Glomerular endothelial cell (primary cell): Measurements from ENCODE around the gene SNIP1. TPM values are rescaled to one million over a fixed set of nuclear protein-coding genes. Genes with fewer than 3 reads are reported as not detected.

Source experiments
- total RNA-seq: library from RNA; depleted of rRNA; stranded (reverse); fragments of >200 nt; gene quantifications from 2 replicates; pipeline ENCODE4 v1.2.3, GENCODE V29; 2015

Gene SNIP1
- total RNA-seq, 1 donor from 2014 or later, result 25.6 TPM

Other genes starting within 250 kb of the SNIP1 start
- gene ZC3H12A, start 79.7 kb downstream of the SNIP1 start, total RNA-seq, result 7.2 and 23.0 TPM in 2 replicates
- gene MEAF6, start 39.5 kb downstream of the SNIP1 start, total RNA-seq, result 76.0 and 83.4 TPM in 2 replicates
- 3.8 and 4.7 TPM in 2 replicates for gene DNALI1, start 2.6 kb upstream of the SNIP1 start, total RNA-seq
- 40.6 and 55.2 TPM in 2 replicates for gene GNL2, start 41.6 kb upstream of the SNIP1 start, total RNA-seq
- gene RSPO1, start 80.6 kb upstream of the SNIP1 start, total RNA-seq, result not detected in 2 replicates
- 4.2 and 12.0 TPM in 2 replicates for gene CDCA8, start 138.2 kb upstream of the SNIP1 start, total RNA-seq
- gene EPHA10, start 210.8 kb upstream of the SNIP1 start, total RNA-seq, result 0.47 TPM in 1 of 2 replicates, not detected in the other
- 1.1 and 2.2 TPM in 2 replicates for gene MANEAL, start 239.6 kb upstream of the SNIP1 start, total RNA-seq